ENCODE data around the gene ATP13A5. TPM values are rescaled to one million over a fixed set of nuclear protein-coding genes. Genes with fewer than 3 reads are reported as not detected.

ATP13A5 gene
- not detected in 2 replicates for total RNA-seq (2021)
- long read RNA-seq, result 0 reads

GRCh38 chr3:193378706-193379105 is at the start of gene ATP13A5:
Gene ATP13A5, minus strand, starts transcription at chr3:193378753. Its CDS starts 28 bp downstream, at chr3:193378725.
- Mint-ChIP-seq H3K27ac (no peak within 1 kb of the TSS; a peak in 1 of 7 replicates), H3K36me3 (ENCODE audit: insufficient read depth in 1 of 3, low read depth in 3 of 3) (no peaks in the 10 kb centered on the region; a peak in 1 of 7 replicates), H3K9me3 (peaks cover 0 to 3% of the 10 kb centered on the region in 2 experiments; a peak in 1 of 5 replicates), H3K4me3 (no peak within 1 kb of the TSS), H3K27me3 (ENCODE audit: low read depth) (no peaks in the 10 kb centered on the region), H3K4me1 (peaks cover 10% of the 10 kb centered on the region in 2 experiments)
- Histone ChIP-seq H4K5ac (ENCODE audit: insufficient read length, low read depth, low read length) (no peak within 1 kb of the TSS), H3K4me1 (ENCODE audit: insufficient read depth, low read length) (no peaks in the 10 kb centered on the region), H2AFZ (ENCODE audit: low read length) (no peak within 1 kb of the TSS), H3K14ac (ENCODE audit: insufficient read depth, low read length) (no peak within 1 kb of the TSS), H4K91ac (ENCODE audit: insufficient read length, low read depth, low read length) (no peak within 1 kb of the TSS), H3K18ac (ENCODE audit: insufficient read length, low read depth, low read length) (no peak within 1 kb of the TSS), H3K79me1 (ENCODE audit: insufficient read depth, low read depth, low read length, poor library complexity, severe bottlenecking) (no peaks in the 10 kb centered on the region), H3K9me3 (ENCODE audit: control insufficient read depth, low read depth, low read length) (no peaks in the 10 kb centered on the region), H3T11ph (ENCODE audit: low read length) (no peak within 1 kb of the TSS), H4K20me1 (ENCODE audit: control insufficient read depth, insufficient read depth, insufficient read length) (no peaks in the 10 kb centered on the region), H4K8ac (replicated peaks; ENCODE audit: insufficient read length, low read depth, low read length) (no peak within 1 kb of the TSS), H2BK15ac (ENCODE audit: low read depth, low read length) (no peak within 1 kb of the TSS), H3K4ac (ENCODE audit: low read depth, low read length) (no peak within 1 kb of the TSS), H3K27ac (ENCODE audit: insufficient read length, low read depth, low read length) (no peak within 1 kb of the TSS), H2BK12ac (ENCODE audit: insufficient read length, low read depth, low read length) (no peak within 1 kb of the TSS), H2BK120ac (ENCODE audit: low read depth, low read length, poor library complexity, severe bottlenecking) (no peak within 1 kb of the TSS), H2BK5ac (ENCODE audit: insufficient read length, low read length) (no peak within 1 kb of the TSS), H3K79me2 (ENCODE audit: insufficient read depth, low read length) (no peaks in the 10 kb centered on the region), H3K9ac (ENCODE audit: extremely low read depth, insufficient read length, low read length) (no peak within 1 kb of the TSS), H2AK5ac (ENCODE audit: insufficient read length, low read length) (no peak within 1 kb of the TSS), H3K27me3 (ENCODE audit: insufficient read depth, low read length) (no peaks in the 10 kb centered on the region), H2BK20ac (ENCODE audit: low read depth, low read length, poor library complexity, severe bottlenecking) (no peak within 1 kb of the TSS), H3K56ac (ENCODE audit: insufficient read length, low read depth, low read length) (no peak within 1 kb of the TSS), H3K23me2 (ENCODE audit: insufficient read length, low read depth, low read length, poor library complexity, severe bottlenecking) (no peaks in the 10 kb centered on the region), H3K4me2 (ENCODE audit: insufficient read depth, insufficient read length, low read length) (no peak within 1 kb of the TSS), H3K23ac (ENCODE audit: insufficient read length, low read depth, low read length) (no peak within 1 kb of the TSS)
- TF ChIP-seq, protein P1, sequence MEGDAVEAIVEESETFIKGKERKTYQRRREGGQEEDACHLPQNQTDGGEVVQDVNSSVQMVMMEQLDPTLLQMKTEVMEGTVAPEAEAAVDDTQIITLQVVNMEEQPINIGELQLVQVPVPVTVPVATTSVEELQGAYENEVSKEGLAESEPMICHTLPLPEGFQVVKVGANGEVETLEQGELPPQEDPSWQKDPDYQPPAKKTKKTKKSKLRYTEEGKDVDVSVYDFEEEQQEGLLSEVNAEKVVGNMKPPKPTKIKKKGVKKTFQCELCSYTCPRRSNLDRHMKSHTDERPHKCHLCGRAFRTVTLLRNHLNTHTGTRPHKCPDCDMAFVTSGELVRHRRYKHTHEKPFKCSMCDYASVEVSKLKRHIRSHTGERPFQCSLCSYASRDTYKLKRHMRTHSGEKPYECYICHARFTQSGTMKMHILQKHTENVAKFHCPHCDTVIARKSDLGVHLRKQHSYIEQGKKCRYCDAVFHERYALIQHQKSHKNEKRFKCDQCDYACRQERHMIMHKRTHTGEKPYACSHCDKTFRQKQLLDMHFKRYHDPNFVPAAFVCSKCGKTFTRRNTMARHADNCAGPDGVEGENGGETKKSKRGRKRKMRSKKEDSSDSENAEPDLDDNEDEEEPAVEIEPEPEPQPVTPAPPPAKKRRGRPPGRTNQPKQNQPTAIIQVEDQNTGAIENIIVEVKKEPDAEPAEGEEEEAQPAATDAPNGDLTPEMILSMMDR (conservative IDR thresholded peaks at IDR 0.05), result no peak
- WGBS (ENCODE audit: extremely low coverage, insufficient read length, low lambda C conversion rate), result no CpG with 5 or more reads among the region's 6 CpGs
- DNase-seq, result no peak
